ENCODE results near the gene PES1. TPM values are rescaled to one million over a fixed set of nuclear protein-coding genes. Genes with fewer than 3 reads are reported as not detected.
"Not testable (repeated sequence)": the region's sequence is repeated elsewhere in the genome, so short reads cannot be mapped to it uniquely, and the experiment has no call there.

PES1 gene
- polyA plus RNA-seq, 3 donors from 2014 or later: 25.8 to 41.9 (median 34.5) TPM

DNA sequence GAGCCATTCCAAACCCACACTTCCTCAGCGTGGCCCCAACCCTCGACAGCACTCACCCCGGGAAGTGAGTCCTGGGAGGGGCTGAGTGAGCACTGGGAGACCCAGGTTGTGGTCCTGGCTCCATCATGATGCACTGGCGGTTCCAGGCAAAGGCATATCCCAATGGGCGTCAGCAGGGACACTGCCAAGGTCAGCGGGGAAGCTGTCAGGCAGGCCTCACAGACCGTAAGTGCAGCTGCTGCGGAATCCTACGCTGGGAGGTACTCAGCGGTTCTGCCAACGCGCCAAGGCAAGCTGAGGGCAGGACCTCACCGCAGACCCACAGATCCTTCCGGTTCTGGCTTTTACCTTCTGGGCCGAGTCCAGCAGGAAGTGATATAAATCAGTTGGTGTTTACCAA, 15.9 kb downstream of the PES1 start:
- H3K27ac Mint-ChIP-seq: peak overlapping the region in 1 of 6 donors; percentile 45
- peaks cover 0 to 4% (median 4%) of the 10 kb centered on the region in 3 donors for H3K27me3 Mint-ChIP-seq (ENCODE audit: low read depth in 3 of 3)
- H3K4me3 Mint-ChIP-seq: no peak overlapping the region
- no peak for DNase-seq
- no peaks in the 10 kb centered on the region for H3K9me3 Mint-ChIP-seq
- peaks cover 14 to 50% (median 23%) of the 10 kb centered on the region in 3 donors for H3K36me3 Mint-ChIP-seq
- peaks cover 0 to 1% of the 10 kb centered on the region in 2 donors for H3K4me1 Mint-ChIP-seq

DNA sequence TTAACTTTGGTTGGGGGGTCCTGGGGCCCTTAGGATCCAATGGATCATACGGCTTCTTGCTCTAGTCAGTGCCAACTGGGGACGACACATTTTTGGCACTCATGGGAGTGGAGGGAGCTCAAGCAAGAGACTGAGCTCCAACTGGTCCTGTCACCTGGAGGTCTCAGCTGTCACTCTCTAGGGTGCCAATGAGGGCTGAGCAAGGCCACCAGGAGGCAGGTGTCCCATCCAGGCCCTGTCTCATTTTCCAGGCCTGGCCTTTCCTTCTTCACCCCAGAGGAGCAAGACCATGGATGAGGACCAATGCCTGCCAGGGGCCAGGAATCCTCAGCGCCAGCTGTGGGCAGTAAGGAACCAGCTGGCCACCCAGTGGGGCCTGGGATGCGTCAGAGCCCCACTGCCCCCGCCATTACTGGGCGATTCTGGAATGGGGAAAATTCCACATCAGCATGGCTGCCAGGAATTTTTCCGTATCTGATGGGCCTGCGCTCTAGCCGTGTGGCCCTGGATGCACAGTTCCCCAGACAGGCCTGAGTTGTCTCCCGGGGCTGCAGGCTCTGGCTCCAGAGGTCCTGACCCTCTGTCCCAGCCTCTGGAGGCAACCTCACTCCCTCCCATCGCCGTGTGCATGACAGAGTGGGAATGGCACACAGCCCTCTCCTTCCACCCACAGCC, 16.6 kb downstream of the PES1 start:
- H3K9me3 Mint-ChIP-seq: no peaks in the 10 kb centered on the region
- H3K4me1 Mint-ChIP-seq: peaks cover 0 to 1% of the 10 kb centered on the region in 2 donors
- H3K36me3 Mint-ChIP-seq: peaks cover 12 to 43% (median 21%) of the 10 kb centered on the region in 3 donors
- H3K27ac Mint-ChIP-seq: no peak overlapping the region
- H3K27me3 Mint-ChIP-seq (ENCODE audit: low read depth in 3 of 3): peaks cover 0 to 4% (median 4%) of the 10 kb centered on the region in 3 donors
- DNase-seq: no peak
- peak overlapping the region in 1 of 5 donors; percentile 21 for H3K4me3 Mint-ChIP-seq

DNA sequence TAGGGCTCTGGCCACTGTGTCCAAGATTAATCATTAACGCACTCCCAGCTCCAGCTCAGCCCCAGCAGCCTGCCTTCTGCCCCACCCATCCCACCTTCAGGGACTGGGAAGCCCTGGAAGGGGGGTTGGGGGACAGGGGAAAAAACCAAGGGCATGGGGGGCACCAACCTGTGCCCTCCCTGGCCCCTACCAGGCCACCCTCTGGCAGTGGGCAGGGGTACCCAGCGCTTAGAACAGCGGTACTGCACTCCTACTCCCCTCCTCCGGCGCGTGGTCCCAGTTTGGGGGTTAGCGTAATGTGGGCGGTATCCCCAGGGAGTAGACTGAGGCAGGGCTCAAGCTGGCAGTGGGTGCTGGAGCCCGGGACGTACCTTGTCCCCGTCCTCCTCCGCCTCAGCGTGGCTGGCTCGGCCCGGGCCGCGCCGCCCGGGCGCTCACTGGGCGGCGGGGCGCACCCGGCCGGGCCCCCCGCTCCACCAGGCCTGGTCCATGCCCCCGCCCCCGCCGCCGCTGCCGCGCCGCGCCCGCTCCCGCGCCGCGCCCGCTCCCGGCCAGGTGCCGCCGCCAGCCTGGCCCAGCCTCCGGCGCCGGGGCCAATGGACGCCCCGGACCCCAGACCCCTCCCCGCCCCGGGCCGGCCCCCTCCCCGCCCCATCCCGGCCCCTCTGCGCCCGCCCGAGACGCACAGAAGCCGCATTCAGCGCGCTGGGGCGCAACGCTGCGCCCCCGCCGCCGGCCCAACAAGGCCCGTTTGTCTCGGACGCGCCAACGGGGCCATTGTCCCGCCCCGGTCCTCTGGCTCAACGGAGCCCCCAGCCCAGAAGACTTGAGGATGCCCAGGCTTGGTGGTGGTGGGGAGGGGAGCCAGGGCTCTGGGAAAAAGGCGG, 17.4 kb downstream of the PES1 start, which contains the start of gene GAL3ST1:
GAL3ST1 (minus strand) TSS at position 571 of the 887 bp plus-strand sequence. CDS start 17,273 bp downstream, outside the sequence.
- Mint-ChIP-seq H3K27me3 (ENCODE audit: low read depth in 3 of 3) (peaks cover 0 to 4% (median 4%) of the 10 kb centered on the region in 3 donors), H3K27ac (no peak within 1 kb of the TSS), H3K36me3 (peaks cover 9 to 35% (median 16%) of the 10 kb centered on the region in 3 donors), H3K9me3 (no peaks in the 10 kb centered on the region), H3K4me3 (peak within 1 kb of the TSS in 1 of 5 donors; percentile 21), H3K4me1 (peaks cover 0 to 1% of the 10 kb centered on the region in 2 donors)
- no peak for DNase-seq

DNA sequence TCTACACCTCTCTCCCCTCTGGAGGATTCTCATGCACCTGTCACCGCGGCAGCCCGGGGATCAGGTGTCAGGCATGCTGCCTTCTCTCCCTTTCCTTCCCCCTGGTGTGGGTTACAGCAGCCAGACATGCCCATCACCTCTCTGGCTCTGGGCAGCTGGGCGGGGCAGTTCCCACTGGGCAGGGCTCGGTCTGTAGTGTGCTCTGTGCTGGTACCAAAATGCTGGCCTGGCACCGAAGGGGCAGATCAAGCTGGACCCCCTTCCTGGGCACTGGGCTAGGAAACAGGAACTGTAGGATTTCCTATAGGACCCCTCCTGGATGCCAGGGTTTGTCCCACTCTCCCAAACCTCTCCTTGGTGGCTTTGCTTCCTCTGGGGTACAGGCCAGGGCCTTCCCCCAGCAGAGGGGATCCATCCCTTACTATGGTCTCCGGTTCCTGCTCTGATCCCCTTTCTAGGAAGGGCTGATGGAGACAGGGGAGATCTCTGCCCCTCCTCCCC, 18.1 kb downstream of the PES1 start:
- Mint-ChIP-seq H3K4me1 (peaks cover 0 to 1% of the 10 kb centered on the region in 2 donors), H3K9me3 (no peaks in the 10 kb centered on the region), H3K36me3 (peaks cover 9 to 28% (median 10%) of the 10 kb centered on the region in 3 donors), H3K27me3 (ENCODE audit: low read depth in 3 of 3) (peaks cover 0 to 4% (median 2%) of the 10 kb centered on the region in 3 donors), H3K4me3 (no peak overlapping the region), H3K27ac (no peak overlapping the region)
- no peak for DNase-seq

DNA sequence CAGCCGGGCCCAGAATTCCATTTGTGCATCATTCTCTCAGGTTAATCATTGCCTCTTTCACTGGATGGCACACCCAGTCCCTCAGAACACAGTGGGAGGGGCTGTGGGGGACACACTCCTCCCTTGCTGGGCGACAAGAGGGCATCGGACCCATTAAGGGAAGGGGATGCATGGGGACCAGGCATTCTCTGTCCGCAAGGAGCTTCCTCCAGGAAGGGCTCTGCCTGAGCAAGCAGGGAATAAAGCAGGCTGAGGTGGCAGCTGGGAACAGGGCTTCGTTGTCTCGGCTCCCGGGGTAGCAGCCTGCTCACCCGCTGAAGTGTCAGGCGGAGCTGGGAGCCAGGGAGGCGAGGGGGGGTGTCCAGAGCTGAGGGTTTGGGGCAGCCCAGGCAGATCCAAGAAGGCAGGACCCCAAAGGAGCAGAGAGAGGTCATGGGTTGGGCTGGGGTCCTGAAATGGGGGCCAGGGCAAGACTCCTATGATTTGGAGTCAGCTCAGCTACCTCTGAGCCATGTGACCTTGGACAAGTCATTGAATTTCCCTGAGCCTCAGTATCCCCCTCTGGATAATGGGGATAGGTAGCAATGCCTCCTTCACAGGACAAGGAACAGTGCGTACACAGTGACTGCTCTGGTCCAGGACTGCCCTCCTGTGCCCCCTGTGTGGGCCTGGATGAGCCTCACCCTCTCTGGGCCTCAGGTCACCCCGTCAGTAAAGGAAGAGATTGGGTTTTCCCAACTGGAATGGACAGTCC, 18.7 kb downstream of the PES1 start:
- H3K27me3 Mint-ChIP-seq (ENCODE audit: low read depth in 3 of 3): peaks cover 0 to 4% (median 2%) of the 10 kb centered on the region in 3 donors
- no peak overlapping the region for H3K27ac Mint-ChIP-seq
- DNase-seq: no peak
- H3K4me1 Mint-ChIP-seq: peaks cover 0 to 1% of the 10 kb centered on the region in 2 donors
- no peaks in the 10 kb centered on the region for H3K9me3 Mint-ChIP-seq
- no peak overlapping the region for H3K4me3 Mint-ChIP-seq
- H3K36me3 Mint-ChIP-seq: peaks cover 9 to 23% (median 10%) of the 10 kb centered on the region in 3 donors

DNA sequence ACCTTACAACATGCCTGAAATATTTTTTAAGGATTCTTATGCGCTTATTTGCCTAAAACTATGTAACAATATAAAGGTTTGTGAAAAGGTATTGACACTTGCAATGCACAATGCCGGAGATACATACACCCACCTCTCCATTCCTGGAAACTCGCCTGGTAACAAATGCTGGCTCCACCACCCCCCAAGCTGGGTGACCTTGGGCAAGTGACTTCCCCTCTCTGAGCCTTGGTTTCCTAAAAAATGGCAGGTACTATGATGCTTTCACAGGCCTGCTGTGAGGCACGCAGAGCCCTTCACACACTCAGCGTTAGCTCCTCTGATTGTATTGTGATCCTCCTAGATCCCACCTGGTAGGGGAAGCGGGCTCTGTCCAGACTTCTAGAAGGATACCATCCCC, 19.5 kb downstream of the PES1 start:
- Mint-ChIP-seq H3K36me3 (peaks cover 5 to 15% (median 9%) of the 10 kb centered on the region in 3 donors), H3K27me3 (ENCODE audit: low read depth in 3 of 3) (peaks cover 2 to 4% (median 3%) of the 10 kb centered on the region in 3 donors), H3K4me3 (no peak overlapping the region), H3K9me3 (no peaks in the 10 kb centered on the region), H3K4me1 (peaks cover 0 to 1% of the 10 kb centered on the region in 2 donors), H3K27ac (no peak overlapping the region)
- DNase-seq: no peak

DNA sequence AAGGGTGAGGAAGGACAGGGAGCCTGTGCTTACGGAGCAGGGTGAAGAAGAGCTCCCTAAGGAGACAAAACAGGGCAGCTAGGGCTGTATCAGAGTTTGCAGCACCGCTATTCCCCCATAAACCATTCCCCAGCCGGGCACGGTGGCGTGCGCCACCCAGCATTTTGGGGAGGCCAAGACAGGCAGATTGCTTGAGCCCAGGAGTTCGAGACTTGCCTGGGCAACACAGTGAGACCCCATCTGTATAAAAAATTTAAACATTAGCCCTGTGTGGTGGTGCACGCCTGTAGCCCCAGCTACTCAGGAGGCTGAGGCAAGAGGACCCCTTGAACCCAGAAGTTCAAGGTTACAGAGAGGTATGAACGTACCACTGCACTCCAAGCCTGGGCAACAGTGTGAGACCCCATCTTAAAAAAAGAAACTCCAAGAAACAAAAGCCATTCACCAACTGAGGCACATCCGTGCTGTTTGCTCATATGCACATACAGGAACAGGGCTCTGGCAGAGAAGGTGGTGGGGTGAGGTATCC, 22.0 kb downstream of the PES1 start:
- no peak overlapping the region for H3K4me3 Mint-ChIP-seq
- no peak overlapping the region for H3K27ac Mint-ChIP-seq
- no peaks in the 10 kb centered on the region for H3K36me3 Mint-ChIP-seq
- DNase-seq: no peak
- peaks cover 0 to 3% (median 1%) of the 10 kb centered on the region in 3 donors for H3K27me3 Mint-ChIP-seq (ENCODE audit: low read depth in 3 of 3)
- H3K4me1 Mint-ChIP-seq: no peaks in the 10 kb centered on the region
- no peaks in the 10 kb centered on the region for H3K9me3 Mint-ChIP-seq

DNA sequence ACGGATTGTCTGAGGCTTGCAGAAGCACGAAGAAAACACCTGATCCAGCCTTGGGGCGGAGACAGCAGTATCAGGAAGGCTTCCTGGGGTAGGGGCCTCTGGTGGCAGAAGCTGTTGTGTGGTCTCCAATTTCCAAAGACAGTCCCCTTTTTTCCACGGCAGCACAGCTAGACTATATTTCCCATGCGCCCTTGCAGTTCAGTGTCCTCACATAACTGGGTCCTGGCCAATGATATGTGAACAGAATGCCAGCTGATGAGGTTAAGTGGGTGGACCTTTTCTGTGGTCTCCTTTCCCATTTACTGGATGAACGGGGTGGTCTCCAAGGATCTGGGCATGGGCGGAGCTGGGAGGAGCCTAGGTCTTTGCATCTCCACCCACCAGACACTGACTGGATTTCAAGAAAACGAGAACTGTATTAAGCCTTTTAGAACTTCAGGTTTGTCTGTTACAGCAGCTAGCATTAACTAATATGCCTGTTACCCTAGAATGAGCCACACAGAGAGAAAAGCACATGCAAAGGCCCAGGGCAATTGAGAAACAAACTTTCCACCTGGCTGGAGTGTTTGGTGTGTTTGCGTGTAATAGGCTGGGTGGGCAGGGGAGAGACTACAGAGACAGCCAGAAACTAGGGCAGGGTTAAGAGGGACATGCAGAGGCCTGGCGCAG, 23.4 kb downstream of the PES1 start:
- H3K36me3 Mint-ChIP-seq: no peaks in the 10 kb centered on the region
- H3K27me3 Mint-ChIP-seq (ENCODE audit: low read depth in 3 of 3): peaks cover 0 to 3% (median under 1%) of the 10 kb centered on the region in 3 donors
- H3K4me3 Mint-ChIP-seq: no peak overlapping the region
- H3K4me1 Mint-ChIP-seq: no peaks in the 10 kb centered on the region
- DNase-seq: no peak
- H3K9me3 Mint-ChIP-seq: no peaks in the 10 kb centered on the region
- no peak overlapping the region for H3K27ac Mint-ChIP-seq

DNA sequence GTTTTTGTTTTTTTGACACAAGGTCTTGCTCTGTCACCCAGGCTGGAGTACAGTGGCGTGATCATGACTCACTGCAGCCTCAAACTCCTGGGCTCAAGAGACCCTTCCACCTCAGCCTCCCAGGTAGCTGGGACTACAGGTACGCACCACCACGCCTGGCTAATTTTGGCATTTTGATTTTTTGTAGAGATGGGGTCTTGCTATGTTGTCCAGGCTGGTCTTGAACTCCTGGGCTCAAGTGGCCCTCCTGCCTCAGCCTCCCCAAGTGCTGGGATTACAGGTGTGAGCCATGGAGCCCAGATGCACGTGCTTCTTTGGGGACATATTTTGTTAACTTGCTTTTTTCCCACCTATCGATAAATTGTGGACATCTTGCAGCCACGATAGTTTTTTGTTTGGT, 24.4 kb downstream of the PES1 start:
- not testable (repeated sequence) for H3K27ac Mint-ChIP-seq; DNase-seq; H3K9me3 Mint-ChIP-seq; H3K4me1 Mint-ChIP-seq; H3K36me3 Mint-ChIP-seq; H3K27me3 Mint-ChIP-seq (ENCODE audit: low read depth in 3 of 3); H3K4me3 Mint-ChIP-seq

DNA sequence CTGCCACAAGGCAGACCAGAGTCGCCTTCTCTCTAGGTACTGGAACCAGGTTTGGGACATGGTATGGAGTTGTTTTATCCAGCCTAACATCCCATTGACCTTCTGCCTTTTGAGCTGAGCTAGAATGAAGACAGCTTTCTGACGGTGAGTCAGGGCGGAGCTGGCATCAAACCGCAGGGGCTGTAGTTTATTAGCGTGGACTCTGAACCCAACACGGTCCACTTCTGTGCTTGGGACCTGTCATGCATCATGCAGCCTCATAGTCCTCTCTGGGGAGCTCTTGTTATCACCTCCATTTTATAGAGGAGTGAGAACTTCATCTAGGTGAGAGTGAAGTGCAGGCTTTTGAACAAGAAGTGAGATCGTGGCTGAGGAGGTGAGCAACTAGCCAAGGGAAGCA, 25.6 kb downstream of the PES1 start:
- Mint-ChIP-seq H3K4me1 (no peaks in the 10 kb centered on the region), H3K9me3 (no peaks in the 10 kb centered on the region), H3K27me3 (ENCODE audit: low read depth in 3 of 3) (peaks cover 0 to 5% (median 0%) of the 10 kb centered on the region in 3 donors), H3K36me3 (no peaks in the 10 kb centered on the region), H3K27ac (no peak overlapping the region), H3K4me3 (no peak overlapping the region)
- DNase-seq: no peak

DNA sequence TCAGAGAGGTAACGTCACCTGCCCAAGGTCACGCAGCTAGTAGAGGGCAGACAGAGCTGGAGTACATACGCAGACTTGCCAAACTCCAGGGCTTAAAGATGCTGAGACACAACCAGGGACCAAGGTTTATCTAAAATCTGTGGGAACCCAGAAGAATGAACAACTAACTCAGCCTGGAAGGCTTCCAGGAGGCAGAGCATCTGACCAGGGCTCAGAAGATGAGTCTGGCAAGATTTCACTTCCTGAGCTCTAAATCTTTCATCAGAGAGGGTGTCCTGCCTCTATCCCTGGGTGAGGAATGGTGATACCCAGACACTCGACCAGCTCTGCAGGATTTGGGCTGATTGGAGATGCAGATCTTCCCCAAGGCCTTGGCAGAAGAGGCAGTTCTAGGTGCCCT, 26.4 kb downstream of the PES1 start:
- Mint-ChIP-seq H3K4me3 (no peak overlapping the region), H3K4me1 (no peaks in the 10 kb centered on the region), H3K27ac (no peak overlapping the region), H3K36me3 (no peaks in the 10 kb centered on the region), H3K27me3 (ENCODE audit: low read depth in 3 of 3) (peaks cover 0 to 5% (median 0%) of the 10 kb centered on the region in 3 donors), H3K9me3 (no peaks in the 10 kb centered on the region)
- no peak for DNase-seq

DNA sequence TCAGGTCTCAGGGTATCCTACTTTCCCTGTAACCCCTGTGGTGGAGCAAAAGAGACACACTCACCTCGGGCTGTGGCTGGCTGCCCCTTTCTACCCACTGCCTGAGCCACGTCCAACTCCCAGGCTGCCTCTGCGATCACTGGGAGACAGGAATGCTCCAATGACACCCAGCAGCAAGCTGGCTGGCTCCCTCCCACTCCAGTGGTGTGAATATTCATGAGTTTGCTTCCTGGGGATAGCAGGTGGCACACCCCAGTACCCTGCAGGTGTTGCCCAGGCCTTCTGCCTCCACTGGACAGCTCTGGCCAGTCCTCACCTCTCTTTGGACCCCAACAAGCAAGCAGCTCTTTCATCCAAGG, 27.0 kb downstream of the PES1 start:
- DNase-seq: no peak
- no peaks in the 10 kb centered on the region for H3K36me3 Mint-ChIP-seq
- no peak overlapping the region for H3K4me3 Mint-ChIP-seq
- no peaks in the 10 kb centered on the region for H3K9me3 Mint-ChIP-seq
- H3K4me1 Mint-ChIP-seq: no peaks in the 10 kb centered on the region
- peaks cover 0 to 5% (median 0%) of the 10 kb centered on the region in 3 donors for H3K27me3 Mint-ChIP-seq (ENCODE audit: low read depth in 3 of 3)
- H3K27ac Mint-ChIP-seq: no peak overlapping the region

Data from immature natural killer cell (primary cell).